Measurements from ENCODE around the gene MYO1E.

DNA sequence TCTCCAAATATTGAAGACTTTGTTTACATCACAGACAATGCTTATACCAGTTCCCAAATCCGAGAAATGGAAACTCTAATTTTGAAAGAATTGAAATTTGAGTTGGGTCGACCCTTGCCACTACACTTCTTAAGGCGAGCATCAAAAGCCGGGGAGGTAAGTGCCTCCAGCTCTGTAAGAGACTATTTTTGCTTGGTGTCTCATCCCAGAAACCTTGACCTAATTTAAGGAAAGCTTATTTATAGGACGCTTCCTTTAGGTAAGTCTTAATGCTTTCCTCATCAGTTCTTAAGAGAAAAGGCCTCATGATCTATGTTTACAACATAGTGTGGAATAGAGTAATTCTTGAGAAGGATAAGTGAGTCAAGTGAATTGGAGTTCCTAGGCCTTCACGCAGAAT is 255.9 kb downstream of the MYO1E start:
- TF ChIP-seq EP300 (IDR thresholded peaks at IDR 0.05) = no peak
- no peak for TF ChIP-seq CTCF (IDR thresholded peaks at IDR 0.05)

Measured in sigmoid colon (tissue), 4 donors.